ENCODE data around the gene TSHZ2. TPM values are rescaled to one million over a fixed set of nuclear protein-coding genes. Genes with fewer than 3 reads are reported as not detected.

TSHZ2 gene
- total and polyA plus RNA-seq, 5 donors from 2014 or later, result 1.00 to 41.7 (median 2.1) TPM

- no peaks in the 10 kb centered on the region for H3K36me3 Mint-ChIP-seq
- no peak overlapping the region for H3K27ac ChIP-seq (ENCODE audit: insufficient read depth, low read length, poor library complexity, severe bottlenecking)
- no peak for DNase-seq
- H3K4me3 Mint-ChIP-seq, result no peak overlapping the region
- H3K27me3 ChIP-seq (ENCODE audit: control insufficient read depth, insufficient read depth, low read length), result no peaks in the 10 kb centered on the region
- no peaks in the 10 kb centered on the region for H3K27me3 Mint-ChIP-seq
- ATAC-seq (ENCODE audit: low read depth in 2 of 2), result no peak
- no peaks in the 10 kb centered on the region for H3K9me3 Mint-ChIP-seq
- no peak overlapping the region for H3K27ac Mint-ChIP-seq
- no peak overlapping the region for H3K4me3 ChIP-seq (ENCODE audit: low read depth, low read length)
- H3K9me3 ChIP-seq (ENCODE audit: control insufficient read depth in 2 of 2, low read length in 2 of 2), result no peaks in the 10 kb centered on the region
- no peaks in the 10 kb centered on the region for H3K4me1 ChIP-seq (ENCODE audit: control insufficient read depth, insufficient read depth, low read length, poor library complexity, severe bottlenecking)
- H3K4me1 Mint-ChIP-seq, result peaks cover 0 to 22% (median 14%) of the 10 kb centered on the region in 4 donors
- H3K36me3 ChIP-seq (ENCODE audit: control insufficient read depth, insufficient read depth, low read length), result no peaks in the 10 kb centered on the region
Observed at GRCh38 chr20:53033176-53033575, 61.0 kb downstream of the TSHZ2 start.

GRCh38 chr20:53034899-53035298, 62.7 kb downstream of the TSHZ2 start:
- ATAC-seq (ENCODE audit: low read depth in 2 of 2) (peak; percentile 53 to 68), DNase-seq (peak in 1 of 3 donors; percentile 32)
- H3K4me1 Mint-ChIP-seq, result peaks cover 0 to 22% (median 13%) of the 10 kb centered on the region in 4 donors
- Histone ChIP-seq H3K4me1 (ENCODE audit: control insufficient read depth, insufficient read depth, low read length, poor library complexity, severe bottlenecking) (no peaks in the 10 kb centered on the region), H3K4me3 (ENCODE audit: low read depth, low read length) (peak overlapping the region; percentile 28), H3K36me3 (ENCODE audit: control insufficient read depth, insufficient read depth, low read length) (no peaks in the 10 kb centered on the region), H3K27ac (ENCODE audit: insufficient read depth, low read length, poor library complexity, severe bottlenecking) (no peak overlapping the region), H3K9me3 (ENCODE audit: control insufficient read depth in 2 of 2, low read length in 2 of 2) (no peaks in the 10 kb centered on the region), H3K27me3 (ENCODE audit: control insufficient read depth, insufficient read depth, low read length) (no peaks in the 10 kb centered on the region)
- H3K4me3 Mint-ChIP-seq, result no peak overlapping the region
- H3K36me3 Mint-ChIP-seq, result no peaks in the 10 kb centered on the region
- H3K27ac Mint-ChIP-seq, result peak overlapping the region; percentile 18 to 47 (median 28)
- H3K27me3 Mint-ChIP-seq, result no peaks in the 10 kb centered on the region
- H3K9me3 Mint-ChIP-seq, result no peaks in the 10 kb centered on the region

- H3K27ac ChIP-seq (ENCODE audit: insufficient read depth, low read length, poor library complexity, severe bottlenecking), result no peak overlapping the region
- H3K9me3 Mint-ChIP-seq, result no peaks in the 10 kb centered on the region
Observed at GRCh38 chr20:53036992-53037391, 64.8 kb downstream of the TSHZ2 start.

GRCh38 chr20:53037621-53038020, 65.5 kb downstream of the TSHZ2 start:
- DNase-seq, result no peak
- Mint-ChIP-seq H3K4me1 (peaks cover 0 to 22% (median 10%) of the 10 kb centered on the region in 4 donors), H3K36me3 (no peaks in the 10 kb centered on the region), H3K9me3 (no peaks in the 10 kb centered on the region), H3K27me3 (no peaks in the 10 kb centered on the region), H3K4me3 (no peak overlapping the region), H3K27ac (no peak overlapping the region)
- H3K4me3 ChIP-seq (ENCODE audit: low read depth, low read length), result no peak overlapping the region
- no peaks in the 10 kb centered on the region for H3K36me3 ChIP-seq (ENCODE audit: control insufficient read depth, insufficient read depth, low read length)
- no peak overlapping the region for H3K27ac ChIP-seq (ENCODE audit: insufficient read depth, low read length, poor library complexity, severe bottlenecking)
- H3K9me3 ChIP-seq (ENCODE audit: control insufficient read depth in 2 of 2, low read length in 2 of 2), result no peaks in the 10 kb centered on the region
- no peak for ATAC-seq (ENCODE audit: low read depth in 2 of 2)
- H3K27me3 ChIP-seq (ENCODE audit: control insufficient read depth, insufficient read depth, low read length), result no peaks in the 10 kb centered on the region
- H3K4me1 ChIP-seq (ENCODE audit: control insufficient read depth, insufficient read depth, low read length, poor library complexity, severe bottlenecking), result no peaks in the 10 kb centered on the region

More at GRCh38 chr20:53036992-53037391, 64.8 kb downstream of the TSHZ2 start:
- no peaks in the 10 kb centered on the region for H3K36me3 ChIP-seq (ENCODE audit: control insufficient read depth, insufficient read depth, low read length)
- H3K27me3 ChIP-seq (ENCODE audit: control insufficient read depth, insufficient read depth, low read length), result no peaks in the 10 kb centered on the region
- no peaks in the 10 kb centered on the region for H3K36me3 Mint-ChIP-seq
- H3K4me1 Mint-ChIP-seq, result peaks cover 0 to 17% (median 10%) of the 10 kb centered on the region in 4 donors
- no peaks in the 10 kb centered on the region for H3K4me1 ChIP-seq (ENCODE audit: control insufficient read depth, insufficient read depth, low read length, poor library complexity, severe bottlenecking)
- H3K9me3 ChIP-seq (ENCODE audit: control insufficient read depth in 2 of 2, low read length in 2 of 2), result no peaks in the 10 kb centered on the region
- ATAC-seq (ENCODE audit: low read depth in 2 of 2), result no peak
- H3K27me3 Mint-ChIP-seq, result no peaks in the 10 kb centered on the region
- no peak overlapping the region for H3K27ac Mint-ChIP-seq
- no peak overlapping the region for H3K4me3 ChIP-seq (ENCODE audit: low read depth, low read length)
- no peak overlapping the region for H3K4me3 Mint-ChIP-seq
- DNase-seq, result no peak

GRCh38 chr20:53038299-53038698, 66.1 kb downstream of the TSHZ2 start:
- Histone ChIP-seq H3K4me1 (ENCODE audit: control insufficient read depth, insufficient read depth, low read length, poor library complexity, severe bottlenecking) (no peaks in the 10 kb centered on the region), H3K27ac (ENCODE audit: insufficient read depth, low read length, poor library complexity, severe bottlenecking) (no peak overlapping the region), H3K27me3 (ENCODE audit: control insufficient read depth, insufficient read depth, low read length) (no peaks in the 10 kb centered on the region), H3K36me3 (ENCODE audit: control insufficient read depth, insufficient read depth, low read length) (no peaks in the 10 kb centered on the region), H3K4me3 (ENCODE audit: low read depth, low read length) (no peak overlapping the region), H3K9me3 (ENCODE audit: control insufficient read depth in 2 of 2, low read length in 2 of 2) (no peaks in the 10 kb centered on the region)
- ATAC-seq (ENCODE audit: low read depth in 2 of 2) (no peak), DNase-seq (no peak)
- no peaks in the 10 kb centered on the region for H3K36me3 Mint-ChIP-seq
- H3K27me3 Mint-ChIP-seq, result no peaks in the 10 kb centered on the region
- no peaks in the 10 kb centered on the region for H3K9me3 Mint-ChIP-seq
- no peak overlapping the region for H3K4me3 Mint-ChIP-seq
- H3K4me1 Mint-ChIP-seq, result peaks cover 0 to 22% (median 10%) of the 10 kb centered on the region in 4 donors
- no peak overlapping the region for H3K27ac Mint-ChIP-seq

- peaks cover 0 to 6% (median 0%) of the 10 kb centered on the region in 4 donors for H3K4me1 Mint-ChIP-seq
- ATAC-seq (ENCODE audit: low read depth in 2 of 2), result no peak
- H3K27me3 ChIP-seq (ENCODE audit: control insufficient read depth, insufficient read depth, low read length), result no peaks in the 10 kb centered on the region
- no peak overlapping the region for H3K27ac Mint-ChIP-seq
- no peaks in the 10 kb centered on the region for H3K27me3 Mint-ChIP-seq
- no peaks in the 10 kb centered on the region for H3K36me3 Mint-ChIP-seq
- no peaks in the 10 kb centered on the region for H3K9me3 ChIP-seq (ENCODE audit: control insufficient read depth in 2 of 2, low read length in 2 of 2)
- no peaks in the 10 kb centered on the region for H3K36me3 ChIP-seq (ENCODE audit: control insufficient read depth, insufficient read depth, low read length)
- no peak overlapping the region for H3K27ac ChIP-seq (ENCODE audit: insufficient read depth, low read length, poor library complexity, severe bottlenecking)
- H3K9me3 Mint-ChIP-seq, result peaks cover 0 to 2% (median 0%) of the 10 kb centered on the region in 7 donors
- DNase-seq, result no peak
- H3K4me3 ChIP-seq (ENCODE audit: low read depth, low read length), result no peak overlapping the region
- H3K4me1 ChIP-seq (ENCODE audit: control insufficient read depth, insufficient read depth, low read length, poor library complexity, severe bottlenecking), result no peaks in the 10 kb centered on the region
- no peak overlapping the region for H3K4me3 Mint-ChIP-seq
Observed at GRCh38 chr20:53040693-53041589, 68.8 kb downstream of the TSHZ2 start.

GRCh38 chr20:53042521-53042920, 70.4 kb downstream of the TSHZ2 start:
- Mint-ChIP-seq H3K36me3 (no peaks in the 10 kb centered on the region), H3K4me1 (peaks cover 0 to 6% (median 0%) of the 10 kb centered on the region in 4 donors), H3K9me3 (peaks cover 0 to 6% (median 0%) of the 10 kb centered on the region in 7 donors), H3K27ac (no peak overlapping the region), H3K4me3 (no peak overlapping the region), H3K27me3 (no peaks in the 10 kb centered on the region)
- ATAC-seq (ENCODE audit: low read depth in 2 of 2) (no peak), DNase-seq (no peak)
- Histone ChIP-seq H3K27ac (ENCODE audit: insufficient read depth, low read length, poor library complexity, severe bottlenecking) (no peak overlapping the region), H3K36me3 (ENCODE audit: control insufficient read depth, insufficient read depth, low read length) (no peaks in the 10 kb centered on the region), H3K9me3 (ENCODE audit: control insufficient read depth in 2 of 2, low read length in 2 of 2) (peaks cover 0 to 4% of the 10 kb centered on the region in 2 experiments), H3K4me1 (ENCODE audit: control insufficient read depth, insufficient read depth, low read length, poor library complexity, severe bottlenecking) (no peaks in the 10 kb centered on the region), H3K27me3 (ENCODE audit: control insufficient read depth, insufficient read depth, low read length) (no peaks in the 10 kb centered on the region), H3K4me3 (ENCODE audit: low read depth, low read length) (no peak overlapping the region)
